Thoracic aorta (tissue), 2 donors: ENCODE results near the gene ZPR1. TPM values are rescaled to one million over a fixed set of nuclear protein-coding genes. Genes with fewer than 3 reads are reported as not detected.

Experiments
- ATAC-seq: fragments of 150-250 bp; one replicate; pipeline ENCODE4 v1.8.0; 2017; ENCODE audit warnings: low read depth; ENCODE audit not compliant: insufficient number of reproducible peaks, low FRiP score
- DNase-seq: peaks from one replicate; pipeline ENCODE4 v3.0.0-alpha.2; 2020; ENCODE audit warnings: low spot score
- H3K27ac ChIP-seq, 2 donors: fragments of 200-600 bp; sonication (generic); 1 replicate in 1 of 2; 2 replicates in 1 of 2; pipeline ENCODE4 v1.5.1; 2016; ENCODE audit warnings: mild to moderate bottlenecking in 2 of 2, moderate library complexity in 2 of 2
- H3K27me3 ChIP-seq: fragments of 200-600 bp; sonication (generic); replicated peaks from 2 replicates; pipeline ENCODE4 v1.6.0; 2016; ENCODE audit warnings: mild to moderate bottlenecking; ENCODE audit not compliant: insufficient read depth
- H3K36me3 ChIP-seq: fragments of 200-600 bp; sonication (generic); one replicate; pipeline ENCODE4 v1.5.1; 2016
- H3K4me1 ChIP-seq, 2 donors: fragments of 200-600 bp; sonication (generic); 1 replicate in 1 of 2; 2 replicates in 1 of 2; pipeline versions ENCODE4 v1.5.1 to v1.6.0; 2016; ENCODE audit warnings: low read depth in 2 of 2, mild to moderate bottlenecking in 1 of 2; ENCODE audit not compliant: control insufficient read depth in 1 of 2
- H3K4me3 ChIP-seq: fragments of 200-600 bp; sonication (generic); 2 replicates; pipeline ENCODE4 v1.5.1; 2016; ENCODE audit warnings: mild to moderate bottlenecking
- H3K9me3 ChIP-seq: fragments of 200-600 bp; sonication (generic); 2 replicates; pipeline ENCODE4 v1.5.1; 2016
- CTCF ChIP-seq: fragments of 200-600 bp; sonication (generic); IDR thresholded peaks from one replicate; pipeline ENCODE4 v1.5.1; 2019; ENCODE audit warnings: antibody characterized with exemption
- total RNA-seq, 2 donors: library from RNA; depleted of rRNA; stranded (reverse); fragments of >200 nt; gene quantifications; one replicate each; pipeline versions ENCODE4 v1.1.0 to v1.2.3, GENCODE V29; 2016

ZPR1 gene
- total RNA-seq, 2 donors from 2014 or later = 30.7 to 36.2 TPM

DNA sequence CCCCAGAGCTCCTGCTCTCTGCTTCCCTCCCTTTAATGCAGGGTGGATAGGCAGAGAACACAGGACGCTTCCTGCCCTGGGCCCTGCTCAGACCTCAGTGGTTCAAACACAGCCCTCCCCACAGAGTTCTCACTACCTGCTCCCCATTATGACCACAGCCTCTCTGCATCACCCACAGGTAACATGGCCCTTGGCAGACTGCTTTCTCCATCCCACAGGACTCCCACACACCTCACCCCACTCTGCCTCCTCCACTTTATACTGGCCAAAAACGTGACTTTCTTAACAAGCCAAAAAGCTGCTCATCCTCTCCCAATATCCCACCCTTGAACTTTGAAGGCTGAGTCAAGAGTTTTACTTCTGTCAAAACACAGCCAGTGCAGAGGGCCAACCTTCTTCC lies 48.8 kb downstream of the ZPR1 start:
- Histone ChIP-seq H3K9me3 (no peaks in the 10 kb centered on the region), H3K27ac (no peak overlapping the region), H3K4me1 (peaks cover 0 to 7% of the 10 kb centered on the region in 2 donors), H3K4me3 (no peak overlapping the region), H3K27me3 (no peaks in the 10 kb centered on the region), H3K36me3 (no peaks in the 10 kb centered on the region)
- DNase-seq = no peak
- ATAC-seq = no peak
- TF ChIP-seq CTCF = no peak

GRCh38 chr11:116736763-116737162 lies 51.1 kb downstream of the ZPR1 start:
- TF ChIP-seq CTCF = no peak
- H3K27me3 ChIP-seq = no peaks in the 10 kb centered on the region
- no peak overlapping the region for H3K4me3 ChIP-seq
- no peaks in the 10 kb centered on the region for H3K4me1 ChIP-seq
- ATAC-seq (no peak), DNase-seq (no peak)
- H3K36me3 ChIP-seq = no peaks in the 10 kb centered on the region
- no peaks in the 10 kb centered on the region for H3K9me3 ChIP-seq
- no peak overlapping the region for H3K27ac ChIP-seq

- ATAC-seq = no peak
- no peak for DNase-seq
- Histone ChIP-seq H3K36me3 (no peaks in the 10 kb centered on the region), H3K4me3 (no peak overlapping the region), H3K4me1 (no peaks in the 10 kb centered on the region), H3K27ac (no peak overlapping the region), H3K9me3 (no peaks in the 10 kb centered on the region), H3K27me3 (no peaks in the 10 kb centered on the region)
- no peak for TF ChIP-seq CTCF
These were observed 53.8 kb downstream of the ZPR1 start for GRCh38 chr11:116733969-116734508.

DNA sequence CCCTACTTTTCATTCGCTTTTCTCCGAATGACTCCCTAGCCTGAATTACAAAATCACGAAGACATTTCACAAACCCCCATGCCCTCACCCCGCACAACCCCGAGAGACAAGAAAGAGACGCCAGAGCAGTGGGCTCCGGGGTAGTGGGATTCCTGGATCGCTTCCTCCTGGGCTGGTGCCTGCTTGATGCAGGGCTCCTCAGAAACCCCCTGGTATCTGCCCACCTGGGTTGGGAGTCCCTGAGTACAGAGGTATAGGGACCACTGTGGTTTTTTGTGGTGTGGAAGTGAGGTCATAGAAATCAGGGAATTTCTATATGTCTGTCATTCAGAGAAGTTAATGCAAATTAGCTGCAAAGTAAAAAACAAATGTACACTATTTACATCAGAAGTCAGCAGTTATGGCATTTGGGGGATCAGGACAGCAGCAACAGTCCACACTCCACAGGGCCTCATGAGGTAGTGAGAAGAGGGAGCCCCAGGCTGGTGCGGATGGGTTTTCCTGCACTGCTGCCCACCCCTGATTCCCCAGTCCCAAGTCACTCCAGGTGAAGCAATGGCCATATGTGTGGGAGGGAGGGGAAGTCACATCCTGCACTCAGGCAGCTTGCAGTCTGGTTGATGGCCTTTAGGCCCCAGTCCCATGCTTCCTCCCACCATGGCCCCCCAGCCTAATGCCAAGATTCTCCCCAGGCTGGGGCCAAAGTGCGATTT lies 54.6 kb downstream of the ZPR1 start:
- DNase-seq = no peak
- TF ChIP-seq CTCF = no peak
- no peaks in the 10 kb centered on the region for H3K36me3 ChIP-seq
- H3K27ac ChIP-seq = no peak overlapping the region
- no peaks in the 10 kb centered on the region for H3K9me3 ChIP-seq
- H3K4me3 ChIP-seq = no peak overlapping the region
- H3K4me1 ChIP-seq = no peaks in the 10 kb centered on the region
- H3K27me3 ChIP-seq = no peaks in the 10 kb centered on the region
- no peak for ATAC-seq

DNA sequence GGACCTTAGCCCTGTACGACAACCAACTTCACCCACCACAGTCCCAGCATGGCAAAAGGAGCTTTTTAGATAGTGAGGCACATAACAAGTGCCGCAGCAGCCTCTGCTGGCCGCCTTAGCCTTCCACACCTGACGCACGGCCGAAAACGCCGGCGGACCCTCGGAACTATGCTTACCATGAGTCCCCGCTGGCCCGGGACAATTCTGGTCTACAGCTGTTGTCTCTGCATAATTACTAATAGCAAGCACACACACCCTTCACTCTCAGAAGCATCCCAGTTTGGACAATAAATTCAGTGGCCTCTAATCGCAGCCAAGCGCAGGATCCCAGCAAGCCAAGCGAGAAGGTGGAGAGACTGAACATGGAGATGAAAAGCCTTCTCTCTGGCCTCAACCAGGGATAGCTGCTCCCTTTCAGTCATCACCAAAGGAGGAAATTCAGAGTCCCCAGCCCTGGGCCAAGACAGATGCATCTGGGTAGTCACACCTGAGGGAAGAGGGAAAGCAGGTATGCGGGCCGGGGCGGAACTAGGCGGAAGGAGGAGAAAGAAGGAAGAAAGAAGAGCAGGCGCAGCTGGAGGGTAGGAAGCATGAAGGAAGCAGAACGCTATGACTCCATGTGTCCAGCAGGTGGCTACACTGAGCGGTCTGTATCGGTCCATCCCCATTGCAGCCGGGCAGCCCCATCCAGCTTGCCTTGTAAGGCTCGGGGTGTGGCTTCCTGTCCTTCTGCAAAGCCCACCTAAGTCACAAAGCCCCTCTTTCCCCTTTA lies 55.4 kb downstream of the ZPR1 start:
- peak; percentile 68 for TF ChIP-seq CTCF
- no peak overlapping the region for H3K27ac ChIP-seq
- no peaks in the 10 kb centered on the region for H3K9me3 ChIP-seq
- H3K4me1 ChIP-seq = no peaks in the 10 kb centered on the region
- no peaks in the 10 kb centered on the region for H3K36me3 ChIP-seq
- DNase-seq (no peak), ATAC-seq (peak; percentile 44)
- no peak overlapping the region for H3K4me3 ChIP-seq
- H3K27me3 ChIP-seq = no peaks in the 10 kb centered on the region
